ENCODE results near the gene TBXAS1.
A peak's percentile ranks its signal among the peaks of the same experiment; 100 is the strongest.

The TBXAS1 gene

DNA sequence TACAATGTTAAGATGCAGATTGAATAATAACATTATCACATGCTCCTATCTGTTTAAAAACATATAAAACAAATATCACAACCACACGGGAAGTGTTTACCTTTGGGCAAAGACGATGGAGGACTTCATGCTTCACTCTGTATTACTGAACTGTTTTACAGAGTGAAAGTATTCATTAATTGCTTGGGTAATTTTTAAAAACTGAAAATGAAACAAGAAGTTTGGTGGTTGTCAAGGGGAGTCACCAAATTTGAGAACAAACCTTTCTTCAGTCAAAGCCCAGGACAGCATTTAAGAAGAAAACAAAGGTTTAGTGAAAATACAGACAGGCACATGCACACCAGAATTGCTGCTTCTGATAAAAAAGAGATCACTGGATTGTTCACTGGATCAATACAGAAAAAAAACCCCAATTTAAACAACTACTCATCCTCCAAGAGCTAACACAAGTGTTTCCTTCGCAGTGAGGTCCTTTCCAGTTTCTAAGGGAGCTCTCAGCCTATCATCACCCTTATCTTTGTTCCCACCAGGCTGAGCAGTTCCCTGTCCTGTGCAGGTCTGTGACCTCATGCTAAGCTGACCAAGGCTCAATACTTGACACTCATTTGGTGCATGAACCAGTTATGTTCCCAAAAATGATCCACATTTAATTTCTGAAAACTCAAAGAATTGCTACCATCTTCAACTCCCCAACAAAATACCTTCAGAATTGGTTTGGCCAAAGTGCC lies 224.9 kb downstream of the TBXAS1 start (continued):
- TF ChIP-seq ZNF214 (tag by site-specific recombination; IDR thresholded peaks at IDR 0.05; ENCODE audit: borderline replicate concordance): no peak
- TF ChIP-seq ZNF670 (tag by site-specific recombination; IDR thresholded peaks at IDR 0.05; ENCODE audit: low read depth): no peak
- TF ChIP-seq, protein P1, sequence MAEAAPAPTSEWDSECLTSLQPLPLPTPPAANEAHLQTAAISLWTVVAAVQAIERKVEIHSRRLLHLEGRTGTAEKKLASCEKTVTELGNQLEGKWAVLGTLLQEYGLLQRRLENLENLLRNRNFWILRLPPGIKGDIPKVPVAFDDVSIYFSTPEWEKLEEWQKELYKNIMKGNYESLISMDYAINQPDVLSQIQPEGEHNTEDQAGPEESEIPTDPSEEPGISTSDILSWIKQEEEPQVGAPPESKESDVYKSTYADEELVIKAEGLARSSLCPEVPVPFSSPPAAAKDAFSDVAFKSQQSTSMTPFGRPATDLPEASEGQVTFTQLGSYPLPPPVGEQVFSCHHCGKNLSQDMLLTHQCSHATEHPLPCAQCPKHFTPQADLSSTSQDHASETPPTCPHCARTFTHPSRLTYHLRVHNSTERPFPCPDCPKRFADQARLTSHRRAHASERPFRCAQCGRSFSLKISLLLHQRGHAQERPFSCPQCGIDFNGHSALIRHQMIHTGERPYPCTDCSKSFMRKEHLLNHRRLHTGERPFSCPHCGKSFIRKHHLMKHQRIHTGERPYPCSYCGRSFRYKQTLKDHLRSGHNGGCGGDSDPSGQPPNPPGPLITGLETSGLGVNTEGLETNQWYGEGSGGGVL (tag by site-specific recombination; IDR thresholded peaks at IDR 0.05): no peak
- TF ChIP-seq ZNF473 (tag by site-specific recombination; IDR thresholded peaks at IDR 0.05): no peak
- TF ChIP-seq REPIN1 (tag by site-specific recombination; IDR thresholded peaks at IDR 0.05; ENCODE audit: low read depth): no peak
- no peak for TF ChIP-seq ZNF747 (tag by site-specific recombination; IDR thresholded peaks at IDR 0.05)
- TF ChIP-seq ZNF292 (tag by site-specific recombination; IDR thresholded peaks at IDR 0.05; ENCODE audit: borderline replicate concordance, low read depth): no peak
- TF ChIP-seq WT1 (tag by site-specific recombination; IDR thresholded peaks at IDR 0.05): no peak
- no peak for TF ChIP-seq ZNF549 (tag by site-specific recombination; IDR thresholded peaks at IDR 0.05)
- no peak for TF ChIP-seq ZNF501 (tag by site-specific recombination; IDR thresholded peaks at IDR 0.05)

- no peak for TF ChIP-seq ZNF501 (tag by site-specific recombination; IDR thresholded peaks at IDR 0.05)
- no peak for TF ChIP-seq ZNF621 (tag by site-specific recombination; IDR thresholded peaks at IDR 0.05)
- no peak for TF ChIP-seq ZNF664 (tag by site-specific recombination; IDR thresholded peaks at IDR 0.05)
- TF ChIP-seq TCF7L2 (IDR thresholded peaks at IDR 0.05; ENCODE audit: borderline replicate concordance, low read depth, low read length): no peak
- no peak for TF ChIP-seq ZFP41 (tag by site-specific recombination; IDR thresholded peaks at IDR 0.05; ENCODE audit: borderline replicate concordance)
- no peaks in the 10 kb centered on the region for H3K36me3 ChIP-seq (ENCODE audit: control insufficient read depth in 2 of 2, insufficient read depth in 1 of 2, low read length in 2 of 2)
- no peak overlapping the region for H3K27ac ChIP-seq (ENCODE audit: extremely low read depth, low read depth, low read length)
- H3K4me1 ChIP-seq (ENCODE audit: control insufficient read depth, insufficient read depth, low read length): no peaks in the 10 kb centered on the region
- no peak overlapping the region for H3K4me3 ChIP-seq (ENCODE audit: low read depth, low read length)
- no peaks in the 10 kb centered on the region for H3K9me3 ChIP-seq (ENCODE audit: control insufficient read depth, insufficient read depth, low read depth, low read length)
- POLR2A ChIA-PET: no interaction called here
- CTCF ChIA-PET: no interaction called here
These were observed 225.7 kb downstream of the TBXAS1 start for GRCh38 chr7:140054751-140055150.

DNA sequence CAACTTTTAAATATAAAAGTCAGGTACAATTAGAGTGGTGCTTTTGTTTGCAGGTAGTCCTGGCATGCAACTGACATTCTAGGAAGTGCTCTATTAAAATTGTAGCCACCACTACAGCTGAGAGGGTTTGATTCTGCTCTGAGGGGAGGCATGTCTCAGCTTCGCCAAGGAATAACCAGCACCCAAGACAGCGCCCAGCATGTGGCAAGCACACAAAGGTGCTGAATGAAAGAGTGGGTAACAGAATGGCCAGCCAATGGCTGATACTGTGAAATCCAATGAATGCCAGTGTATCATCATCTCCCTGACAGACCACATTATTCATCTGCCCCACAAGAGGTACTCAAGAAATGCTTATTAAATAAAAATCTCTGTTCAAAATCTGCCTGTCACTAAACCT lies 226.8 kb downstream of the TBXAS1 start:
- Histone ChIP-seq H3K36me3 (ENCODE audit: control insufficient read depth in 2 of 2, insufficient read depth in 1 of 2, low read length in 2 of 2) (no peaks in the 10 kb centered on the region), H3K27ac (ENCODE audit: extremely low read depth, low read depth, low read length) (no peak overlapping the region), H3K4me3 (ENCODE audit: low read depth, low read length) (no peak overlapping the region), H3K9me3 (ENCODE audit: control insufficient read depth, insufficient read depth, low read depth, low read length) (no peaks in the 10 kb centered on the region), H3K4me1 (ENCODE audit: control insufficient read depth, insufficient read depth, low read length) (no peaks in the 10 kb centered on the region)
- ChIA-PET CTCF (no interaction called here), POLR2A (no interaction called here)
- TF ChIP-seq ZNF639 (tag by site-specific recombination; IDR thresholded peaks at IDR 0.05): no peak
- TF ChIP-seq, protein P2, sequence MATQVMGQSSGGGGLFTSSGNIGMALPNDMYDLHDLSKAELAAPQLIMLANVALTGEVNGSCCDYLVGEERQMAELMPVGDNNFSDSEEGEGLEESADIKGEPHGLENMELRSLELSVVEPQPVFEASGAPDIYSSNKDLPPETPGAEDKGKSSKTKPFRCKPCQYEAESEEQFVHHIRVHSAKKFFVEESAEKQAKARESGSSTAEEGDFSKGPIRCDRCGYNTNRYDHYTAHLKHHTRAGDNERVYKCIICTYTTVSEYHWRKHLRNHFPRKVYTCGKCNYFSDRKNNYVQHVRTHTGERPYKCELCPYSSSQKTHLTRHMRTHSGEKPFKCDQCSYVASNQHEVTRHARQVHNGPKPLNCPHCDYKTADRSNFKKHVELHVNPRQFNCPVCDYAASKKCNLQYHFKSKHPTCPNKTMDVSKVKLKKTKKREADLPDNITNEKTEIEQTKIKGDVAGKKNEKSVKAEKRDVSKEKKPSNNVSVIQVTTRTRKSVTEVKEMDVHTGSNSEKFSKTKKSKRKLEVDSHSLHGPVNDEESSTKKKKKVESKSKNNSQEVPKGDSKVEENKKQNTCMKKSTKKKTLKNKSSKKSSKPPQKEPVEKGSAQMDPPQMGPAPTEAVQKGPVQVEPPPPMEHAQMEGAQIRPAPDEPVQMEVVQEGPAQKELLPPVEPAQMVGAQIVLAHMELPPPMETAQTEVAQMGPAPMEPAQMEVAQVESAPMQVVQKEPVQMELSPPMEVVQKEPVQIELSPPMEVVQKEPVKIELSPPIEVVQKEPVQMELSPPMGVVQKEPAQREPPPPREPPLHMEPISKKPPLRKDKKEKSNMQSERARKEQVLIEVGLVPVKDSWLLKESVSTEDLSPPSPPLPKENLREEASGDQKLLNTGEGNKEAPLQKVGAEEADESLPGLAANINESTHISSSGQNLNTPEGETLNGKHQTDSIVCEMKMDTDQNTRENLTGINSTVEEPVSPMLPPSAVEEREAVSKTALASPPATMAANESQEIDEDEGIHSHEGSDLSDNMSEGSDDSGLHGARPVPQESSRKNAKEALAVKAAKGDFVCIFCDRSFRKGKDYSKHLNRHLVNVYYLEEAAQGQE (tag by site-specific recombination; IDR thresholded peaks at IDR 0.05): peak; percentile 79
